HCT116 (cell line): ENCODE measurements around the gene WDFY2. TPM values are rescaled to one million over a fixed set of nuclear protein-coding genes. Genes with fewer than 3 reads are reported as not detected.

ENCODE experiments used
- ATAC-seq: fragments of 200-7000 bp; cut with Tn5 transposase; 2 replicates; pipeline ENCODE4 v1.9.1; 2020; ENCODE audit warnings: mild to moderate bottlenecking, moderate library complexity
- BruUV-seq: library from RNA; stranded (reverse); fragments of 400-500 nt; replicated peaks from 2 replicates; lab custom pipeline; 2021; lab: Mats Ljungman, UMichigan
- CTCF ChIA-PET: fragments of 300-600 bp; sonication (Branson Sonifier 250); formaldehyde crosslinking; loops from one replicate; lab custom pipeline; 2021; ENCODE audit warnings: antibody characterized with exemption; lab: Charles Lee
- POLR2A ChIA-PET: fragments of 300-600, 350-600 bp; sonication (Branson Sonifier 250); formaldehyde crosslinking; loops from one replicate; lab custom pipeline; 2021; ENCODE audit warnings: antibody characterized with exemption; lab: Charles Lee
- RAD21 ChIA-PET, 2 experiments: fragments of 300-600 bp; sonication (Branson Sonifier 250); formaldehyde crosslinking; loops; one replicate each; lab custom pipeline; 2023; ENCODE audit warnings: low total read pairs in 2 of 2; ENCODE audit not compliant: uncharacterized antibody in 2 of 2, unreplicated experiment in 2 of 2, low non-redundant PET in 1 of 2; lab: Charles Lee
- DNase-seq: peaks from one replicate; pipeline ENCODE4 v3.0.0-alpha.2; 2010; ENCODE audit warnings: low read depth, low spot score
- H2AFZ ChIP-seq: fragments of 200-600 bp; shearing (Covaris generic), sonication (generic); 2 replicates; pipeline ENCODE4 v1.6.1; 2017; ENCODE audit warnings: low read depth, mixed run types, mixed read lengths, antibody characterized with exemption, low read length; ENCODE audit not compliant: poor library complexity, severe bottlenecking
- H3K27ac ChIP-seq: 2 replicates; pipeline ENCODE4 v1.5.1; 2012; ENCODE audit warnings: low read depth, low read length
- H3K27me3 ChIP-seq: fragments of 200-600 bp; sonication (generic); 2 replicates; pipeline ENCODE4 v1.6.1; 2016; ENCODE audit warnings: mixed run types, low read length, mixed read lengths; ENCODE audit not compliant: insufficient read depth
- H3K36me3 ChIP-seq, 2 experiments: fragments of 200-500 bp in 1 of 2; fragments of 200-600 bp in 1 of 2; sonication (Bioruptor generic) in 1 of 2; sonication (generic) in 1 of 2; 2 replicates each; pipeline versions ENCODE4 v1.5.1 to v1.6.1; 2014 to 2016; ENCODE audit warnings: low read length in 2 of 2, inconsistent platforms in 1 of 2, mixed read lengths in 1 of 2, mixed run types in 1 of 2; ENCODE audit not compliant: insufficient read depth in 2 of 2, control insufficient read depth in 1 of 2
- H3K4me1 ChIP-seq, 2 experiments: fragments of 200-600 bp in 1 of 2; sonication (generic) in 1 of 2; 2 replicates each; pipeline versions ENCODE4 v1.5.1 to v1.6.1; 2012 to 2017; ENCODE audit warnings: low read length in 2 of 2, inconsistent platforms in 1 of 2, mild to moderate bottlenecking in 1 of 2, mixed read lengths in 1 of 2, mixed run types in 1 of 2, moderate library complexity in 1 of 2; ENCODE audit not compliant: insufficient read depth in 2 of 2, control insufficient read depth in 1 of 2
- H3K4me2 ChIP-seq: fragments of 200-600 bp; sonication (generic); 2 replicates; pipeline ENCODE4 v1.6.1; 2017; ENCODE audit warnings: mixed run types, low read length, mixed read lengths
- H3K4me3 ChIP-seq, 2 experiments: fragments of 200-600 bp in 1 of 2; sonication (generic) in 1 of 2; replicated peaks in 1 of 2; 2 replicates each; pipeline ENCODE4 v1.5.1; 2011 to 2016; ENCODE audit warnings: low read length in 2 of 2, control low read depth in 1 of 2, low read depth in 1 of 2, mild to moderate bottlenecking in 1 of 2, mixed read lengths in 1 of 2, mixed run types in 1 of 2
- H3K79me2 ChIP-seq: fragments of 200-600 bp; sonication (generic); 2 replicates; pipeline ENCODE4 v1.6.1; 2017; ENCODE audit warnings: mild to moderate bottlenecking, mixed run types, low read length, moderate library complexity, mixed read lengths; ENCODE audit not compliant: insufficient read depth
- H3K9ac ChIP-seq: fragments of 200-600 bp; sonication (generic); 2 replicates; pipeline ENCODE4 v1.6.1; 2016; ENCODE audit warnings: low read length, mixed read lengths
- H3K9me2 ChIP-seq: fragments of 200-600 bp; sonication (generic), shearing (Covaris generic); 2 replicates; pipeline ENCODE4 v1.6.1; 2017; ENCODE audit warnings: mixed run types, mild to moderate bottlenecking, moderate library complexity; ENCODE audit not compliant: insufficient read depth
- H3K9me3 ChIP-seq, 2 experiments: fragments of 200-500 bp in 1 of 2; fragments of 200-600 bp in 1 of 2; sonication (Bioruptor generic) in 1 of 2; sonication (generic) in 1 of 2; 2 replicates each; pipeline ENCODE4 v1.6.1; 2014 to 2017; ENCODE audit warnings: low read length in 2 of 2, mixed read lengths in 2 of 2, inconsistent platforms in 1 of 2, low read depth in 1 of 2, mild to moderate bottlenecking in 1 of 2, mixed run types in 1 of 2, moderate library complexity in 1 of 2; ENCODE audit not compliant: control insufficient read depth in 1 of 2, insufficient read depth in 1 of 2
- H4K20me1 ChIP-seq: fragments of 200-600 bp; sonication (generic), shearing (Covaris generic); 2 replicates; pipeline ENCODE4 v1.6.1; 2017; ENCODE audit warnings: mixed run types, mild to moderate bottlenecking, moderate library complexity; ENCODE audit not compliant: insufficient read depth
- CBX3 ChIP-seq: IDR thresholded peaks from 2 replicates; pipeline ENCODE4 v1.6.1; 2012; ENCODE audit warnings: low read depth
- JUND ChIP-seq: IDR thresholded peaks from 2 replicates; pipeline ENCODE4 v1.6.1; 2012
- MAX ChIP-seq: IDR thresholded peaks from 2 replicates; pipeline ENCODE4 v1.6.1; 2012
- intact Hi-C: fragments of 100-400 bp; cut with micrococcal nuclease; formaldehyde crosslinking; loops from 2 replicates; pipeline ENCODE4 v1.10.0; 2022
- total RNA-seq: library from RNA; stranded (reverse); gene quantifications from one replicate; pipeline ENCODE4 v1.2.1, GENCODE V29; 2021; ENCODE audit not compliant: unreplicated experiment
- TF ChIP-seq, protein P1 (sequence below): IDR thresholded peaks from 2 replicates; pipeline ENCODE4 v1.6.1; 2012; ENCODE audit warnings: low read depth

Gene WDFY2
- total RNA-seq, 1 experiment from 2014 or later, result 6.1 TPM

DNA sequence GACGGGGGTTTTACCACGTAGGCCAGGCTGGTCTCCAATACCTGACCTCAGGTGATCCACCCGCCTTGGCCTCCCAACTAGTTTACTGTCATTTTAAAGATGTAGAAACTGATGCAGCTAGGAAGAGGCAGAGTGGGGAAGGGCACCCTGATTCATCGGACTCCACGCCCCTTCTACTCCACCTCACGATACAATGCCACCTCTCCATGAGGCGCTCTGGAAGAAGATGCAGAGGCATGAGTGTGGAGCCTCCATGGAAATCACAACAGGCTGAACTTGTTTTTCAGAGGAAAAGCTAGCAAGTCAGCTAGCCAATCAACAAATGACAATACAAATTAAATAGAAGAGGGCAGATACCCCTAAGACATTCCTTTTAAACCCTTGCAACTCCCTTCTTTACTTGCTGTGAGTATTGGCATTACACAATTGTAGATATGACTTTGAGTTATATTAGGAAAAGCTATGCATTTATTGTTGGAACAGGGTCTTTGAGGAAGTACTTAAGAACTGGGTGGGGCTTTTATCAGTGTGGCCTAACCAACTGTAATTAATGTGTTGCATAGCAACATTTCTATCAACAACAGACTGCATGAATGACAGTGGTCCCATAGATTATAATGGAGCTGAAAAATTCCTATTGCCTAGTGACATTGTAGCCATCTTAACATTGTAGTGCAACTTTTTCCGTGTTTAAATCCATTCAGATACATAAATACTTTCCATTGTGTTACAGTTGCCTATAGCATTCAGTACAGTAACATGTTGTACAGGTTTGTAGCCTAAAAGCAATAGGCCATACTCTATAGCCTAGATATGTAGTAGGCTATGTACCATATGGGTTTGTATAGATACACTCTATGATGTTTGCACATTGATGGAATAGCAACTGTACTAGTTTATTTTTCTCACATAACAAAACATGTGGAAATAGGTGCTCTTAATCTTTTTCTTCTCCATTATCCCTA lies 17.6 kb downstream of the WDFY2 start:
- Histone ChIP-seq H4K20me1 (no peaks in the 10 kb centered on the region), H3K4me1 (peaks cover 0 to 5% of the 10 kb centered on the region in 2 experiments; a peak in 1 of 4 replicates), H3K4me3 (no peak overlapping the region), H3K27me3 (no peaks in the 10 kb centered on the region), H3K27ac (no peak overlapping the region), H3K9ac (no peak overlapping the region), H2AFZ (no peak overlapping the region), H3K36me3 (no peaks in the 10 kb centered on the region), H3K9me3 (no peaks in the 10 kb centered on the region), H3K4me2 (no peak overlapping the region), H3K79me2 (no peaks in the 10 kb centered on the region), H3K9me2 (no peaks in the 10 kb centered on the region)
- DNase-seq (no peak), ATAC-seq (no peak)
- TF ChIP-seq, protein P1, sequence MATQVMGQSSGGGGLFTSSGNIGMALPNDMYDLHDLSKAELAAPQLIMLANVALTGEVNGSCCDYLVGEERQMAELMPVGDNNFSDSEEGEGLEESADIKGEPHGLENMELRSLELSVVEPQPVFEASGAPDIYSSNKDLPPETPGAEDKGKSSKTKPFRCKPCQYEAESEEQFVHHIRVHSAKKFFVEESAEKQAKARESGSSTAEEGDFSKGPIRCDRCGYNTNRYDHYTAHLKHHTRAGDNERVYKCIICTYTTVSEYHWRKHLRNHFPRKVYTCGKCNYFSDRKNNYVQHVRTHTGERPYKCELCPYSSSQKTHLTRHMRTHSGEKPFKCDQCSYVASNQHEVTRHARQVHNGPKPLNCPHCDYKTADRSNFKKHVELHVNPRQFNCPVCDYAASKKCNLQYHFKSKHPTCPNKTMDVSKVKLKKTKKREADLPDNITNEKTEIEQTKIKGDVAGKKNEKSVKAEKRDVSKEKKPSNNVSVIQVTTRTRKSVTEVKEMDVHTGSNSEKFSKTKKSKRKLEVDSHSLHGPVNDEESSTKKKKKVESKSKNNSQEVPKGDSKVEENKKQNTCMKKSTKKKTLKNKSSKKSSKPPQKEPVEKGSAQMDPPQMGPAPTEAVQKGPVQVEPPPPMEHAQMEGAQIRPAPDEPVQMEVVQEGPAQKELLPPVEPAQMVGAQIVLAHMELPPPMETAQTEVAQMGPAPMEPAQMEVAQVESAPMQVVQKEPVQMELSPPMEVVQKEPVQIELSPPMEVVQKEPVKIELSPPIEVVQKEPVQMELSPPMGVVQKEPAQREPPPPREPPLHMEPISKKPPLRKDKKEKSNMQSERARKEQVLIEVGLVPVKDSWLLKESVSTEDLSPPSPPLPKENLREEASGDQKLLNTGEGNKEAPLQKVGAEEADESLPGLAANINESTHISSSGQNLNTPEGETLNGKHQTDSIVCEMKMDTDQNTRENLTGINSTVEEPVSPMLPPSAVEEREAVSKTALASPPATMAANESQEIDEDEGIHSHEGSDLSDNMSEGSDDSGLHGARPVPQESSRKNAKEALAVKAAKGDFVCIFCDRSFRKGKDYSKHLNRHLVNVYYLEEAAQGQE, result no peak
- TF ChIP-seq CBX3 (no peak), MAX (no peak), JUND (no peak)
- POLR2A ChIA-PET, result no interaction called here
- CTCF ChIA-PET, result no interaction called here
- no TSS peak for BruUV-seq
- RAD21 ChIA-PET, result no interaction called here
- intact Hi-C loops, result no loop called here
